GM19438 (cell line): ENCODE data around the gene EPHA4.
"Not testable (repeated sequence)": the region's sequence is repeated elsewhere in the genome, so short reads cannot be mapped to it uniquely, and the experiment has no call there.

Source experiments
- ATAC-seq: cut with Tn5 transposase; IDR thresholded peaks from one replicate; pipeline ENCODE4 v1.9.1; 2021; ENCODE audit warnings: low read depth; ENCODE audit not compliant: unreplicated experiment

EPHA4 gene

DNA sequence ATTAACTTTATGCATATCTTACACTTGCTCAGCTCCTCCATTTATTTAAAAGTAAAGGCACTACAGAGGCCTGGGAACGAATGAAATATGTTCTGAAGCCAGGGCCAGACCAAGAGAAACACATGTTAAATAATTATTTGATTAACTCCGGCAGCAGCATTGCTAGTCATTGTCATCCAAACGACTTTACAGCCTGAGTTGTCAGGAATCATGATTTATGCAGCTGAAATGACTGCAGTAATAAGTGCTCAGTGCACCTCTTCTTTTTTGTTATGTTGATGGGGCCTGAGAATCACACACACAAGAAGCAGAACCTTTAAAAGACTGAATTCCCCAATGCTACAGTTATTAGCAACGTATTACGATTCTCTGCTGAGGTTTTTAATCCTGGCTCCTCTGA lies 58.9 kb downstream of the EPHA4 start:
- ATAC-seq, result no peak

DNA sequence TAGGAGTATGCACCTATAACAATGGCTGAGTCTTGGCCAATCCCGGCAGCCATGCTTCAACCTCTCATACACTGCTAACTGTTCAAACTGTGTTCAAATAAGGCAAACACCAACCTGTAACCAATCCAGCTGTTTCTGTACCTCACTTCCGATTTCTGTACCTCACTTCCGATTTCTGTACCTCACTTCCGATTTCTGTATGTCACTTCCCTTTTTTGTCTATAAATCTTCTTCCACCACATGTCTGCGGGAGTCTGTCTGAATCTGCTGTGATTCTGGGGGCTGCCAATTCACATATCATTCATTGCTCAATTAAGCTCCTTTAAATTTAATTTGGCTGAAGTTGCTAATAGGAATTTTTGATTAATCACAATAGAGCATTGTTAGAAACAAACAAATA lies 60.8 kb downstream of the EPHA4 start:
- not testable (repeated sequence) for ATAC-seq

DNA sequence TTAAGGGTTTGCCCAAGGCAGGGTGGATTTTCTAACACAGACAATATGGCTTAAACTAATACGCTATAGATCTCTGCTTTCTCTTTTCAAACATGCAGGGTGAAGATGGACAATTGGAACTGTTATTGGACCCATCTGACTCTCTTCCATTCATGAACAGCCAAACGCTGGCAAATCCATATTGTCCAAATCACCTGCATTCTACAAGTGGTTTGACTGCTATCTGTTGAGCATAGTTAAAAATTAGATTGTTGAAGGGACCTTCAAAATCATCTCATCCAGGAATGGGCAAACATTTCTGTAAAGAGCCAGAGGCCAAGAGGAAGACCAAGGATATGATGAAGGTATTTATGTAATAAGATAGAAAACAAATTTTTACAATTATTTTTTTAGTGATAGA lies 65.6 kb downstream of the EPHA4 start:
- no peak for ATAC-seq

DNA sequence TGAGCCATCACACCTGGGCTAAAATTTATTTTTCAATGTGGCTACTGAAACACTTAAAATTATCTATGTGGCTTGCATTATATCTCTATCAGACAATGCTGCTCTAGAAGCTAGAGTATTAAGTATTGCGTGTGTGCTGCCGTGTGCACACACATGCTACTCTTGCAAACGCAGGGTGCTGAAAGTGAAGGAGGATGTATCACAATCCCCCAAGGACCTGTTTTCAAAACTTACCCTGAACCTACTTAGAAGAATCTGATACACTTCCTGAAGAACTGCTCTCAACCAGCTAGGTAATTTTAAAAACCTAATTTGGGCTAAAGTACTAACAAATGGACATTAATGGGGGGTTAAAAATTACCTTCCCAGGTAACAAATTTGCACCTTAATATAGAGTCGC lies 66.5 kb downstream of the EPHA4 start:
- ATAC-seq, result no peak

DNA sequence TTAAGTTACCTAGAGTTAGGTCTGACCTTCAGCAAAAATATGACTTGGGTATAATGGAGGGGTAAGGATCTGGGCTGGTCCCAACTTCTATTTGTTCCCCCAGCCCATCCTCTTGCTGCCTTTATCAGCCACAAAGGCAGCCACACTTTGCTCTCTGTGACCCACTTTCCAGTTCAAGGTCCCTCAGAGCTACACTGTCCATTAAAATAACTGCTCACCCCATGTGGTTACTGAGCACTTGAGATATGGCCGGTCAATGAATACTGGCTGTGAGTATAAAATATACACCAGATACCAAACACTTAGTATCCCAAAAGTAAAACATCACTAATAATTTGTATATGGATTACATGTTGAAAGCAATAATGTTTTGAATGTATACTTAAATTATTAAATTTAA lies 67.2 kb downstream of the EPHA4 start:
- ATAC-seq, result no peak

DNA sequence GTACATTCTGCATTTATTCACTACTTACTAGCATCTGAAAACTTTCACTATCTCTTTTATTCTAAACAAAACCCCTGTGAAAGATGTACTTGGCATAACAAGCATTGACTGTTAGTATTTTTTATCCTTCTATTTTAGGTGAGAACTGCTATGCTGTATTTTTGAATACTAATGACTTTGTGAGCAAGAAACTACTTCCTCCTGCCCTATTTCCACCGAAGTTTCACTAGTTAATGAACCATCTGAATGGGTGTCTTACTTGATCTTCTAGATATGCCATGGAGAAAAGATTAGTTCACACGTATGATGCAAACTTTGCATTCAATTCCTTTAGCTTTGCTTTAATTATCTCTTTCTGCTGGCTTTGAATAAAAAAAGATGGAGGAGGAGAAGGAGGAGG lies 68.1 kb downstream of the EPHA4 start:
- ATAC-seq, result no peak

DNA sequence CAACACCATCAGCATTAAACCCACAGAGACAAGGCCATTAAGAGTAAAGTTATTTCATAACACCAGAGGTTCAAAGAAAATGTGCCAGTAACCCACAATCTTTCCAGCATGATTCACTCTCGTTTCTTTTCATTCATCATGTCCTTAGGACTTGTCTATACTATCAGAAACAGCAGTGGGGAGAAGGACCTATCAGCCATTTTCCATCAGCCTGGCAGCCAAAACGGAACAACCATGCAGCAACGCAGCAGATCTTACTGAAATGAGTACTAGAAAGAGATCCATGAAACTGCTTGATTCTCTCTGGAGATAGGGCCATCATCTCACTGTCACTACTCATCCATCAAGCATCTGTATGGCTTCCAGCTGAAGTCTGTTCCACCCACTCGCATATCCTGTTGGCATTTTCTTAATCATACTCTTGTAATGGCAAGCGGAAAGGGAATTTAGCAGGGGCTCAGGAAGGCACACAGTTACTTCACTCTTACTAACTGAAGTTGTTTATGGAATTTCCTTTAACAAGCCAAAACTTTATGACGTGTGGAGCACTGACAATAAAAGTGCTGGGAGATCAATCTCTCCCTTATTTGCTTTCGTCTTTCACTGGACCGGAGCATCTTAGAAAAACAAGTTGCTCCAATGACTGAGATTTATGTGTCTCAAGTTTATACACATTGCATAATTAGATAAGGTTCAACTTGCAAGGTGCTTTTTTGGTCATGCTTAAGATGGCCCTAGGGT lies 69.7 kb downstream of the EPHA4 start:
- no peak for ATAC-seq

DNA sequence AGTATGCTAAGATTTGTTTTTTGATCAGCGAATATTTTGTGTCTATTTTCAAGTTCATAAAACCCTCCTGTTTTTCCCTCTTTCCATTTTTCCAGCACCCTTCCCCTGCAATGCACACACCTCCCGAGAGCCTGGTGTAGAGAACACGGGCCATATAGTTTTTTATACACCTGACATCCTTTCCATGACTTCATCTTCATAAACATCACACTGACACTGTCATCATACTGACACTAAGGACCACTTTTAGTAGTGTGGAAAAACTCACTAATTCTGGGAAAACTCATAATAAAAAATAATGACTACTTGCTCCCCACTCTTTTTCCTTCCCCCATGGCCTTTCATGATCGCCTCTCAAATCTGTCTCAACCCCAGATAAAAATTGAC lies 70.2 kb downstream of the EPHA4 start:
- no peak for ATAC-seq

DNA sequence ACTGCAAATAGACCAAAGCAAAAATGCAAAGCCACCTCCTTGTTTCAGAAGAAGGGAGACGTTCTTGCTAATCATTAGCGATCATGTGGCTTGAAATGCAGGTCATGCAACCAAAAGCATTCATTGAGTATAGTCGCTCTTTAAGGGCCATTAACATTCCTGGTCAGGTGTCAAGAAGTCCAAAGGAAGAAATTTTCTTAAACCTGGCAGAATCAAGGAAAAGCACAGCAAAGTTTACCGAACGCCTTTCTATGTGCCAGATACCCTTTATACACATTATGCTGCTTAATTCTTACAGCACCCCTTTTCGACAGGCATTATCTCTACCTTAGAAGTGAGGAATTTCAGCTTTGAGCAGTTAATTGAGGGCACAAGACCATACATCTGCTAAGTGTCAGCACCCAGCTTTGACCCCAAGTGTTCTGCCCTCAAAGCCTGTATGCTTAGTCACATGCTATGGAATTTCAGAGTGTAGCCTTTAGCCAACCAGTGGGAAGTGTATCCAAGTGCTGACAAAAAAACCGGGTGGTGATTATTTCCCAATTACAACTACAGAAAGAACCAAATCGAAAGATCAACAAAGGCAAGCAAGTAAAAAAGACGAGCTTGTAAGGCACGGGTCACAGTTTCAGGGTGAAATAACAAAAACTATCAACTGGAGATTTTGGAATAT lies 70.8 kb downstream of the EPHA4 start:
- ATAC-seq, result no peak

DNA sequence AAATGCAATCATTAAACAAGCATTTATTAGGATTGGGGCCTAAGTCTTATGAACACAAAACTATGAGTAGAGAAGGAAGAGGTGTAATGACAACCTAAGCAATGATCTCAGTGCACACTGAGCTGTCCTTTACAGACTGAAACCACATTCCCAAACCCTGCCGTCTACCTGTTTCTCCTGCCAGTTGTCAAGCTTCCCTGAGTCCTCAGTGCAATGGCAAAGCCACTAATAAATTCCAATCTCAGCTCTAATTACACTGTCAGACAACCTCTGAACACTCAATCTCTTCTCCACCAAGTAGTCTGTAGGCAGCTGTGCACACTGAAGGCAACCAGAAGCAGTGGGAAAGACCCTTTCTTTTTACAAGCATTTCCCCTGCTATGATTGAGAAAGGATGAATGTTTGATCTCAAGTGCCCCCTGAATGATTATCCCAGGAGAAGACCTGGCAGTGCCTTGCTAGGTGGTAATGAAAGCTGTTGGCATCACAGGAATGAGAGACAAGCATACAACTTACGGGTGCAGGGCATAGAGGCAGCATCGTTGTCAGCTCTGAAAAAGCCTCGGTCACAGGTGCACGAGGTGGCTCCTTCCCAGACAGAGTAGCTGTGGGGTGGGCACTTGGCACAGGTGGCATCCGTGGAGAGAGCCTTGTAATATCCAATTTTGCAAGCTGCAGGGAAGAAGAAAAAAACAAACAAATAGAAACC lies 71.4 kb downstream of the EPHA4 start:
- ATAC-seq, result no peak

DNA sequence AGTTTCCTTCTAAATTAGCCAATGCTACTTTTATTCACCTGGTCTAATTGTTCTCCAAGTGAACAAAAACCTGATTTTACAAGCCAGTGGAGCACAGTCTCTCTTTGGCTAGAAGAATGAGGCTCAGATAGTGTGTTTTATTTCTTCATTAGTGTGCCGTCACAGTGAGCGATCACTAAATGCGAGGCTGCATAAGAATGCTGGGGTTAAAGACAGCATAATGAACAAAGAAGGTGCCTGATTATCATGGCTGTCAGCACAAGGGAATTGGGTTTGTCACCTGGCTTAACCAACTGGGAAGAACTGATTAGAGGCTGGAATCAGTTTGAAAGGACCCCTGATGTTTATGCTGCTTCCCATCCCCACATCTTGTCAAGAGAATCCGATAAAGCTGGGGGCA lies 76.4 kb downstream of the EPHA4 start:
- no peak for ATAC-seq

DNA sequence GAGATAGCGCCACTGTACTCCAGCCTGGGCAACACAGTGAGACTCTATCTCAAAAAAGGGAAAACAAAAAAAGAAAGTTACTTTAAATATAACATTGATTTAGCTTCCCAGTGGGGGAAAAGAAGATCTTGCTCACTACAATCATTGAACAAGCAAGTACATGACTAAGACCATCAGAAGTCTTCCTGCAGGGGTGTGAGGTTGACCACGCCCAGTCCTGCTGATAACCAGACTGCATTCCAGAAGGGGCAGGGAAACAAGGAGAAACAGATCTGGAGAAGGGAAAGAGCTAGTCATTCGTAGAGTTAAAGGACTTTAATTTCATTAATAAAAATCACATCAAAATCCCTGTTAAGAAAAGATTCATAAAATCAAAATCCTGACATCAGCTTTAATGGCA lies 77.5 kb downstream of the EPHA4 start:
- no peak for ATAC-seq

DNA sequence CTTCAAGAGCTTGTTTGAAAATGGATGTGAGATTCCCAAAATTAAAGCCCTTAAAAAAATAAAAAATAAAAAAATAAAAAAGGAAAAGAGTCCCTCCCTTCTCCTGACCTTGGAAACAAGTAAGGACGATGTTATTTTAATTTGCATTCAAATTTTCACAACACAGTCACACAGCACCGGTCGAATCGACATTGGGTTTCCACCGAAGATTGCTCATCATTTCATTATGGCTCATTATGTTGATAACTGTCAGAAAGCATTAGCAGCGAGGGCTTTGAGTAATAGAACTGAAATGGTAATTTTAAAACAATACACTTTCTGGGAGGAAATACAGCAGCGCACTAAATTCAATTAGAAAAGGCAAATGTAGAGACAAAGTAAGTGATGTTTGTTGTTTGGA lies 78.7 kb downstream of the EPHA4 start:
- ATAC-seq, result no peak

DNA sequence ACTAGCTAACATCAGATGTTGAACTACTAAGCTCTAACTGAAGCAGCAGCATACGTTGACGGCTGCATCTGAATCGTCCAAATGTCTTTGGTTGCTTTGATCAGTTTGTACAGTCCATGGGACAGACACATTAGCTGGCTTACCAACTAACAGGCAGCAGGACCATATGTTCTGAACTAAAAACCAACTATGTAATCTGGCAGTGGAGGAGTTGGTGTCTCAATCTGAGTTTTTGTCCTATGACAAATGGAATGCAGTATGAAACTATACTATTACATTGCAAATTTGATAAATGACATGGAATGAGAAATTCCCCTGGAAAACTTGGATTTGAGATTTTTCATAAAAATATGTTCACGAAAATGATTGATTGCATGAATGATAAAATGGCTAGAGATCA lies 79.5 kb downstream of the EPHA4 start:
- no peak for ATAC-seq

DNA sequence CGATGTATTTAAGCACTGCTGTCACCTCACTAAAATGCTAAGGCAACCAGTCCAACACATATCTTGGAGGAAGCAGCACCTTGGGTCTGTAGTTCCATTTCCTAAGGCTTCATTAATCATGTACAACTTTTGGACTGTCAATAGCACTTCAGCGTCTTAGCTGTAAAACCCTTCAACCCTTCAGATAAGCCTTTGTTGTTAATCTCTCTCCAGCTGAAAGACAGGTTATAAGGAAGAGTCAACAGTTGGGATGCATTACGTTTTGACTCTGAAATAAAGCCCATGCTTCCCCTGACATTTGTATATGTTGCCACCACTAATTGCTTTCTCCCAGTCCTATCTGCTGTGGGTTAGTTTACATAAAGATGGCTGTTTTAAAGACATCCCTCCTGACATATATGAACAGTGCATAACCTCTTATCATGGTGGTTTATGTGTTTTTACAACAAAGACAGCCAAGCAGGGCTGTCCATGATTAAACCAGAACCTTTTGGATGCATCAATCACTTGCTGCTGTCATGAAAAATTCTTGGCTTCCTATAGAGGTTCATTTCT lies 81.5 kb downstream of the EPHA4 start:
- no peak for ATAC-seq

DNA sequence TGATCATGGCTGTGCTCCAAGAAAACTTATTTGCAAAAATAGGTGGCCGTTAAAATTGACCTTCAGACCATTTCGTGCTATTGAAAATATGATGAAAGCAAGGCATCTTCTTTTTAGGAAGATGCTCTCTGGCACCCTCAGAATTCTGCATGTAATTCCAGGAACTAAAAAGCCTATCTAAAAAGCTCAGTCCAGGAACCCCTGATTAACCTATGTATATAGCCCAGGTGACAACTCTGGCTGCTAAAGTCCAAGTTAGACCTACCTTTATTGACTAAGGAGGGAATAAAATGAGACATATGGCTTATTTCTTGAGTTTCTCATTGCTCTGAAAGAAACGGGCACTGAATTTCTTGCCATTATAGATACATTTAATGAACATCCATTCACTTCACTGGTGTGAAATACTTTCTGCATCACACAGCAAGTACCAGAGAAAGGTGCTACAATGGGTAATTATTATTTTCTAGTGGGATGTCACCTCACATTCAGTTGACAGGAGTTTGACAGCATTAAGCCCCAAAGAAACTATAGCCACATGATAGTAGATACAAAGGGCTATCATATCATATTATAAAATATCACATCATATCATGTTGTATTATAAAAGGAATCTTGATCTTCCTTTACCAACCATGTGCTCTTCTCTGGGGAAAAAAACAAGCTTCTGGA lies 83.8 kb downstream of the EPHA4 start:
- ATAC-seq, result no peak

DNA sequence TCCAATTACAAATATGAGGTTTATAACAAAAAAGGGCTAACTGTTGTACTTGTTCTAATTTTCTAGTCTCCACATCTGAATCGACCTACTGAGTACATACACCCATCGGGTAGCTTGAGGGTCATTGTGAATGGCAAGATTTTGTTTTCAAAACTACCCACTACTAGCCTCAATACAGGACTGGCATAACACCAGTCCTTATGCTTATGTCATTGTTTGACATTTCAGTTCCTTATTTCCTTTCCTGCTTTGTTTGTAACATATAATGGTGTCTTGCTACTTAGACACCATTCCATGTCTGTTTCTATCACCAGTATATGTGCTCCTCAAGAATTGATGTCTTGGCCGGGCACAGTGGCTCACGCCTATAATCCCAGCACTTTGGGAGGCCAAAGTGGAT lies 86.0 kb downstream of the EPHA4 start:
- ATAC-seq, result no peak

DNA sequence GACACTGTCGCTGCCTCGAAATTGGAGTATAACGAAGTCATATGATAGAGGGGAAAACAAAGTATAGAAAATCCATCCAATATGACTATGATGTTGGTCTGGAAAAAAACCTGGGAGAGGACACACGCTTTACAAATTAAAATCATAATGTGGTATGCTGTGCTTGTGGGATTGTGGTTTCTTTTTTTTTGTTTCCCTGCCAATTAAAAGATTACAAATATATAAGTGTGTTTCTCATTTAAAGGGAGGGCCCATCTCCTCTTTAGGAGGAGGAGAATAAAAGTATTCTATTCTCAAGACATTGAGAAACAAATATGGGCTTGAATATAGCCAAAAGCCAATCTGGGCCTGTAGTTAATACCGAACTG lies 86.6 kb downstream of the EPHA4 start:
- no peak for ATAC-seq

DNA sequence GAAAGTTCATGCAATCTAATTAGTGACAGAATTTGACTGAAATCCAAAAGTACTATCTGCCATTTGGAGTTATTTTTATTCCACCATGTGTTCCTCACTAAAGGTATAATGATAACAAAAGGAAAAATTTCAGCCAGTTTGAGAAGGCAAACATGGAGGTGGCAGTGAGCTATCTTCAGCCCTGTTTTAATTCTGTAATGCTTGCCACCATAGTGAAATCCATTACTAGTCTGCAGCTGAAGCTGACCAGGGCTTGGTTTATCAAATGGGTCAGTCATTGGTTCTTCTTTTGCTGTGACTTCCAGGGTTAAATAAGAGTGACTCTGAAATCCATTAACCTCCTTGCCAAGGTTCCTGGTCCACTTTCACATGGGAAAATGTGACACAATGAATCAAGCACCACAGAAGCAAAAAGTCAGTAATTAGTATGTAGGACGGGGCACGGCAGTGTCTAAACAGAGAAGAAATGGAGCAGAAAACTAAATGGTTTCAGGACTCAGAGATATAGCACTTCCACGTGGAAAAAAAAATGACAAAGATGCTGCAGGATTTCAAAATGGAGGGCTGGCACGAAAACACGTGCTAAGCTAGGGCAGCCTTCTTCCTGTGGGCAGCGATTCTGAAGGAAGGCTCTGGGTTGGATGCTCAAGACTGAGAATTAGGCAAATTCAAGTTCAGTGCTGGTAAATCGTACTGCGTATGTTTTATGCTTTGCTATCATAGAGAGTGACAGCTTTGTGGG lies 87.2 kb downstream of the EPHA4 start:
- ATAC-seq, result no peak

DNA sequence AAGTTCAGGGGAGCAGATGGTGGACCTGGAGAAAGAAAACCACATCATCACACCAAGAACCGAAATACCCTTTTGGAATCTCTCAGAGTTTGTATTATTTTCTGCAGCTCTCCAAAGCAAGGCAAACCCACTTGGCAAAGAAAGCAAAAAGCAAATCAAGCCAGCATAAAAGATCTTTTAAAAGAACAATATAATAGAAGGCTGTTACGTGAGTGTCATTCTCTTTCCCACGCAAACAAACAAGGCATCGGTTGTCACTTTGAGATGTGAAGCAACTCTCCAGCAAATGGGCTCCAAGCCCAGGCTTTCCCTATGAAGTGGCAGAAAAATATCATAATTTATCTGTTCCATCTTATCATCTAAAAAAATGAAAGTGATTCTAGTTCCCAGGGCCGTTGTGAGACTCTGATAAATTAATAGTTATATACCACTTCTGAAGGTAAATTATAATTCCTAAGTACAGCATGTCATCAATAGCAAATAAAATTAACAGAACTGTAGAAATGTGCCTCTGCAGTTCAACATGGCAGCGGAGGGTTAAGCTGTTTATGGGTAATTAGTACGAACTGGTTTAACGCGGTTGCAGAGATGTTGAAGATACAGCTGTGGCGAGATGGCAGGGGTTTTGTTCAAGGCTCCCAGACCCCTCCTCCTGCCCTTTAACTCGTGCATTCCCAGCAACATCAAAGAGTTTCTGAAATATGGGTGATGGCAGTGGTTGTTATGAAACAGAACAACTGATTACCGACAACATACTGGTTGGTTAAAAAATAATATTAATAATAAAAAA lies 89.2 kb downstream of the EPHA4 start:
- no peak for ATAC-seq
